Neural cell (in vitro differentiated cells): ENCODE measurements around the gene NSG2. TPM values are rescaled to one million over a fixed set of nuclear protein-coding genes. Genes with fewer than 3 reads are reported as not detected.

Experiments used
- H2AFZ ChIP-seq: fragments of 200-600, 300-800 bp; sonication (generic), shearing (Covaris generic); 2 replicates; pipeline ENCODE4 v1.6.0; 2014; ENCODE audit warnings: low read depth, mild to moderate bottlenecking, antibody characterized with exemption, low read length, moderate library complexity
- H3F3A ChIP-seq: fragments of 200-600 bp; shearing (Covaris generic); 2 replicates; pipeline ENCODE4 v1.6.1; 2016; ENCODE audit warnings: mild to moderate bottlenecking, moderate library complexity, mixed read lengths, antibody characterized with exemption, low read length; ENCODE audit not compliant: insufficient read depth, poor library complexity, severe bottlenecking
- H3K27ac ChIP-seq: fragments of 200-600, 300-800 bp; sonication (generic), shearing (Covaris generic); 2 replicates; pipeline ENCODE4 v1.5.1; 2014; ENCODE audit warnings: mild to moderate bottlenecking, low read length, moderate library complexity
- H3K27me3 ChIP-seq: fragments of 300-800, 200-600 bp; sonication (generic), shearing (Covaris generic); 2 replicates; pipeline ENCODE4 v1.6.0; 2014; ENCODE audit warnings: mild to moderate bottlenecking, low read depth, low read length, moderate library complexity; ENCODE audit not compliant: insufficient read depth
- H3K36me3 ChIP-seq: fragments of 300-800, 200-600 bp; sonication (generic), shearing (Covaris generic); 2 replicates; pipeline ENCODE4 v1.5.1; 2014; ENCODE audit warnings: mild to moderate bottlenecking, antibody characterized with exemption, low read length, moderate library complexity; ENCODE audit not compliant: insufficient read depth
- H3K4me2 ChIP-seq: fragments of 300-800, 200-600 bp; sonication (generic), shearing (Covaris generic); 2 replicates; pipeline ENCODE4 v1.6.0; 2014; ENCODE audit warnings: mild to moderate bottlenecking, low read length
- H3K4me3 ChIP-seq: fragments of 300-800, 200-600 bp; sonication (generic), shearing (Covaris generic); 2 replicates; pipeline ENCODE4 v1.5.1; 2014; ENCODE audit warnings: mild to moderate bottlenecking, low read length, moderate library complexity
- H3K79me2 ChIP-seq: fragments of 200-600 bp; shearing (Covaris generic); replicated peaks from 2 replicates; pipeline ENCODE4 v1.6.0; 2014; ENCODE audit warnings: mild to moderate bottlenecking, low read length, moderate library complexity; ENCODE audit not compliant: insufficient read depth
- H3K9ac ChIP-seq: fragments of 300-800, 200-600 bp; sonication (generic), shearing (Covaris generic); 2 replicates; pipeline ENCODE4 v1.6.1; 2016; ENCODE audit warnings: mild to moderate bottlenecking, low read length, mixed read lengths
- H3K9me2 ChIP-seq: fragments of 200-600 bp; shearing (Covaris generic); 2 replicates; pipeline ENCODE4 v1.6.1; 2016; ENCODE audit warnings: mild to moderate bottlenecking, low read length, mixed read lengths; ENCODE audit not compliant: insufficient read depth
- H3K9me3 ChIP-seq: fragments of 200-600, 300-800 bp; sonication (generic), shearing (Covaris generic); 2 replicates; pipeline ENCODE4 v1.6.1; 2016; ENCODE audit warnings: mild to moderate bottlenecking, mixed run types, low read length, moderate library complexity, mixed read lengths
- H4K20me1 ChIP-seq: fragments of 200-600 bp; shearing (Covaris generic); 2 replicates; pipeline ENCODE4 v1.6.1; 2016; ENCODE audit warnings: mild to moderate bottlenecking, mixed run types; ENCODE audit not compliant: insufficient read depth
- CTCF ChIP-seq: fragments of 450-650 bp; IDR thresholded peaks from 2 replicates; pipeline ENCODE4 v1.5.1; 2014; ENCODE audit warnings: antibody characterized with exemption, mild to moderate bottlenecking, moderate library complexity; ENCODE audit not compliant: poor library complexity, severe bottlenecking
- EP300 ChIP-seq: fragments of 450-650 bp; conservative IDR thresholded peaks from 2 replicates; pipeline ENCODE4 v1.6.1; 2014; ENCODE audit warnings: antibody characterized with exemption, mild to moderate bottlenecking, moderate library complexity; ENCODE audit not compliant: poor library complexity, severe bottlenecking
- EZH2 ChIP-seq: fragments of 200-600, 300-800 bp; shearing (Covaris generic), sonication (generic); IDR thresholded peaks from 2 replicates; pipeline ENCODE4 v1.6.1; 2014; ENCODE audit warnings: antibody characterized with exemption, low read length, borderline replicate concordance, mild to moderate bottlenecking; ENCODE audit not compliant: insufficient read depth, poor library complexity, severe bottlenecking
- MXI1 ChIP-seq: fragments of 450-650 bp; conservative IDR thresholded peaks from 2 replicates; pipeline ENCODE4 v1.6.1; 2014; ENCODE audit warnings: antibody characterized with exemption, mild to moderate bottlenecking; ENCODE audit not compliant: poor library complexity, severe bottlenecking
- POLR2AphosphoS5 ChIP-seq: IDR thresholded peaks from 2 replicates; pipeline ENCODE4 v1.6.1; 2012
- RAD21 ChIP-seq: fragments of 450-650 bp; conservative IDR thresholded peaks from 2 replicates; pipeline ENCODE4 v1.6.1; 2014; ENCODE audit warnings: antibody characterized with exemption, mild to moderate bottlenecking, moderate library complexity
- SMC3 ChIP-seq: fragments of 450-650 bp; conservative IDR thresholded peaks from 2 replicates; pipeline ENCODE4 v1.6.1; 2014; ENCODE audit warnings: antibody characterized with exemption, mild to moderate bottlenecking, moderate library complexity; ENCODE audit not compliant: poor library complexity
- TAF1 ChIP-seq: IDR thresholded peaks from 2 replicates; pipeline ENCODE4 v1.6.1; 2012; ENCODE audit warnings: low read depth
- polyA plus RNA-seq: library from polyadenylated mRNA; depleted of rRNA; stranded (reverse); fragments of >200 nt; gene quantifications from 2 replicates; pipeline ENCODE4 v1.2.3, GENCODE V29; 2014
- TF ChIP-seq, protein P1 (sequence below): IDR thresholded peaks from 2 replicates; pipeline ENCODE4 v1.6.1; 2012; ENCODE audit warnings: borderline replicate concordance

NSG2 gene
- polyA plus RNA-seq, 1 donor from 2014 or later: 1,761 TPM

GRCh38 chr5:174078416-174078815 is 32.9 kb downstream of the NSG2 start:
- H3K9me2 ChIP-seq: no peaks in the 10 kb centered on the region
- H3K79me2 ChIP-seq: peaks cover 19% of the 10 kb centered on the region
- no peaks in the 10 kb centered on the region for H3F3A ChIP-seq
- H3K4me3 ChIP-seq: no peak overlapping the region
- no peak for TF ChIP-seq EZH2
- TF ChIP-seq RAD21: no peak
- TF ChIP-seq SMC3: no peak
- TF ChIP-seq POLR2AphosphoS5: no peak
- TF ChIP-seq TAF1: no peak
- TF ChIP-seq, protein P1, sequence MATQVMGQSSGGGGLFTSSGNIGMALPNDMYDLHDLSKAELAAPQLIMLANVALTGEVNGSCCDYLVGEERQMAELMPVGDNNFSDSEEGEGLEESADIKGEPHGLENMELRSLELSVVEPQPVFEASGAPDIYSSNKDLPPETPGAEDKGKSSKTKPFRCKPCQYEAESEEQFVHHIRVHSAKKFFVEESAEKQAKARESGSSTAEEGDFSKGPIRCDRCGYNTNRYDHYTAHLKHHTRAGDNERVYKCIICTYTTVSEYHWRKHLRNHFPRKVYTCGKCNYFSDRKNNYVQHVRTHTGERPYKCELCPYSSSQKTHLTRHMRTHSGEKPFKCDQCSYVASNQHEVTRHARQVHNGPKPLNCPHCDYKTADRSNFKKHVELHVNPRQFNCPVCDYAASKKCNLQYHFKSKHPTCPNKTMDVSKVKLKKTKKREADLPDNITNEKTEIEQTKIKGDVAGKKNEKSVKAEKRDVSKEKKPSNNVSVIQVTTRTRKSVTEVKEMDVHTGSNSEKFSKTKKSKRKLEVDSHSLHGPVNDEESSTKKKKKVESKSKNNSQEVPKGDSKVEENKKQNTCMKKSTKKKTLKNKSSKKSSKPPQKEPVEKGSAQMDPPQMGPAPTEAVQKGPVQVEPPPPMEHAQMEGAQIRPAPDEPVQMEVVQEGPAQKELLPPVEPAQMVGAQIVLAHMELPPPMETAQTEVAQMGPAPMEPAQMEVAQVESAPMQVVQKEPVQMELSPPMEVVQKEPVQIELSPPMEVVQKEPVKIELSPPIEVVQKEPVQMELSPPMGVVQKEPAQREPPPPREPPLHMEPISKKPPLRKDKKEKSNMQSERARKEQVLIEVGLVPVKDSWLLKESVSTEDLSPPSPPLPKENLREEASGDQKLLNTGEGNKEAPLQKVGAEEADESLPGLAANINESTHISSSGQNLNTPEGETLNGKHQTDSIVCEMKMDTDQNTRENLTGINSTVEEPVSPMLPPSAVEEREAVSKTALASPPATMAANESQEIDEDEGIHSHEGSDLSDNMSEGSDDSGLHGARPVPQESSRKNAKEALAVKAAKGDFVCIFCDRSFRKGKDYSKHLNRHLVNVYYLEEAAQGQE: no peak
- TF ChIP-seq MXI1: no peak
- TF ChIP-seq CTCF: no peak
- H2AFZ ChIP-seq: no peak overlapping the region
- H3K9ac ChIP-seq: no peak overlapping the region
- no peaks in the 10 kb centered on the region for H3K36me3 ChIP-seq
- no peaks in the 10 kb centered on the region for H4K20me1 ChIP-seq
- no peak overlapping the region for H3K4me2 ChIP-seq
- H3K27ac ChIP-seq: no peak overlapping the region
- no peaks in the 10 kb centered on the region for H3K9me3 ChIP-seq
- no peaks in the 10 kb centered on the region for H3K27me3 ChIP-seq

- H3K27ac ChIP-seq: no peak overlapping the region
- H3K9me3 ChIP-seq: no peaks in the 10 kb centered on the region
- no peaks in the 10 kb centered on the region for H3K36me3 ChIP-seq
- peaks cover 8% of the 10 kb centered on the region for H3K79me2 ChIP-seq
- H3F3A ChIP-seq: no peaks in the 10 kb centered on the region
- no peaks in the 10 kb centered on the region for H3K9me2 ChIP-seq
- no peak overlapping the region for H3K4me2 ChIP-seq
- no peaks in the 10 kb centered on the region for H3K27me3 ChIP-seq
- H3K4me3 ChIP-seq: no peak overlapping the region
- H3K9ac ChIP-seq: no peak overlapping the region
- TF ChIP-seq EP300 (no peak), MXI1 (no peak), EZH2 (no peak), CTCF (no peak), SMC3 (no peak), POLR2AphosphoS5 (no peak)
- no peaks in the 10 kb centered on the region for H4K20me1 ChIP-seq
- no peak overlapping the region for H2AFZ ChIP-seq
Measured at GRCh38 chr5:174082286-174082685, 36.8 kb downstream of the NSG2 start.
